Astrocyte of the spinal cord (primary cell): ENCODE measurements around the gene CCL24.

Experiments
- DNase-seq: peaks from one replicate; pipeline ENCODE4 v3.0.0; 2011; ENCODE audit warnings: low read depth, low spot score
- H3K4me3 ChIP-seq: 2 replicates; pipeline ENCODE4 v1.5.1; 2011; ENCODE audit warnings: low read depth, mild to moderate bottlenecking, low read length, moderate library complexity
- CTCF ChIP-seq: IDR thresholded peaks from 2 replicates; pipeline ENCODE4 v1.5.1; 2012; ENCODE audit warnings: low read depth, mild to moderate bottlenecking, low read length, inconsistent platforms
- in situ Hi-C: cut with HindIII; loops from 2 replicates; pipeline ENCODE4 v1.10.0; 2017; ENCODE audit warnings: low sequenced_read_pairs

The CCL24 gene

DNA sequence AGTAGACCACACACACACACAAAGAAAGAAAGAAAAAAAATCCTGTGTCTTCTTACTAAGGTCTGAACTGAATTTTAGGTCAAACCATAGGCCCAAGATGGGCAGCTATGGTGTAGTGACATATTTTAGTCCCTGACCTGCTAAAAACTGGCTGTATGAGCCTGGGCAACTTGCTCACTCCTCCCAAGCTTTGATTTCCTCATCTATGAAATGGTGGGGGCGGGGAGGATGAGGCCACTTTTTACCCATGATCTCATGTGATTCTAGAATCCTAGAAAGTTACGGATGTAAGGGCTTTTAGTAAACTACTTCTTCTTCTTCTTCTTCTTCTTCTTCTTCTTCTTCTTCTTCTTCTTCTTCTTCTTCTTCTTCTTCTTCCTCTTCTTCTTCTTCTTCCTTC is 6.1 kb upstream of the CCL24 start:
- in situ Hi-C loops, result no loop called here
- no peak for TF ChIP-seq CTCF

GRCh38 chr7:75818472-75818871 is 4.9 kb upstream of the CCL24 start:
- in situ Hi-C loops, result no loop called here

More for the DNA sequence above, 6.1 kb upstream of the CCL24 start:
- no peak for DNase-seq
- no peak overlapping the region for H3K4me3 ChIP-seq

DNA sequence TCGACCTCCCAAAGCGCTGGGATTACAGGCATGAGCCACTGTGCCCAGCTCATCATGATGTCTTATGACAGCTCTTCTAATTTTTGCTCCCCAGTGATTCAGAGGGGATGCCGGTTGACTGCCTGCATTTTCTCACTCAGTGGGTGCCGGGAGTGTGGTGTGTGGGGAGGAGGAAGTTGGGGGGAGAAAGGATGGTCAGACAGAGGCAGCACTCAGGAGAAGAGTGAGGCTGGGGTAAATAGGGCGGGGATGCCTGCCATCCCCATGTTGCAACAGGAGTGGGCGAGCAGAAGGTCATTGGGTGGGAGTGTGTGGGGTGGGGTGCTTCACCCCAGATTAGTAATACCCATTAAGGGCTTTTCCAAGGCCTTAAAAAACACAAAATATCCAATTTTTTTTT is 3.5 kb upstream of the CCL24 start:
- DNase-seq, result no peak
- TF ChIP-seq CTCF, result no peak
- H3K4me3 ChIP-seq, result no peak overlapping the region
- in situ Hi-C loops, result no loop called here

More at GRCh38 chr7:75818472-75818871, 4.9 kb upstream of the CCL24 start:
- no peak for TF ChIP-seq CTCF
- no peak overlapping the region for H3K4me3 ChIP-seq
- no peak for DNase-seq

GRCh38 chr7:75815418-75816064 is 1.9 kb upstream of the CCL24 start:
- TF ChIP-seq CTCF, result no peak
- DNase-seq, result no peak
- in situ Hi-C loops, result no loop called here
- no peak overlapping the region for H3K4me3 ChIP-seq

DNA sequence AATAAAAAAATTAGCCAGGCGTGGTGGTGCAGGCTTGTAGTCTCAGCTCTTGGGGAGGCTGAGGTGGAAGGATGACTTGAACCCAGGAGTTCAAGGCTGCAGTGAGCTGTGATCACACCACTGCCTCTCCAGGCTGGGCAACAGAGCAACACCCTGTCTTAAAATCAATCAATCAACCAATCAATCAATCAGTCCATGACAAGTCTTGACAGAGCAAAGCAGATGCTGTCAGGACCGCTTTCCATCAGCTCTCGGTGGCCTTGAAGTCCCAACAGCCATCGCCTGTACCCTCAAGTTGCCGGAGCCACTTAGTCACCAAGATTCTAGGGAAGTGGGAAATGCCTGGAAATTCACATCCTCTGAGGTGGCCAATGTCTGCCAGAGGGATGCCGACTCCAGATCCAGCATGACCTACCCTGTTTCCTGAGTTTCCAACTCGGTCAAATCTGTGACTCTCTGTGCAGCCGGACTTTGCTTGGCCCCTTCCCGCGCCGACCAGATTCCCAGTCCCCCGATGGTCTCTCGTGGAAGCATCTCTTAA is 871 bp upstream of the CCL24 start:
- H3K4me3 ChIP-seq, result no peak overlapping the region
- no peak for DNase-seq
- no peak for TF ChIP-seq CTCF
- in situ Hi-C loops, result no loop called here

GRCh38 chr7:75813084-75813483 is 522 bp downstream of the CCL24 start:
- no peak for TF ChIP-seq CTCF
- no peak overlapping the region for H3K4me3 ChIP-seq
- DNase-seq, result no peak
- in situ Hi-C loops, result no loop called here
